ENCODE results near the gene NUMB.

Gene NUMB

GRCh38 chr14:73290279-73290678 lies 168.1 kb downstream of the NUMB start:
- in situ Hi-C loops (cut with MboI; ENCODE audit: low pct_unique_long_range_greater_than_20kb, low sequenced_read_pairs, unreplicated experiment) = loop anchor here (10.0 kb wide), 1 partner anchor 175 kb away; no protein-coding TSS in a partner anchor
- TF ChIP-seq CTCF (IDR thresholded peaks at IDR 0.05; ENCODE audit: extremely low read depth, insufficient read depth, missing control alignments) = no peak
- peak; percentile 68 for DNase-seq (ENCODE audit: low spot score)

- in situ Hi-C loops (cut with MboI; ENCODE audit: low pct_unique_long_range_greater_than_20kb, low sequenced_read_pairs, unreplicated experiment) = loop anchor here (10.0 kb wide), 1 partner anchor 175 kb away; no protein-coding TSS in a partner anchor
- DNase-seq (ENCODE audit: low spot score) = no peak
- TF ChIP-seq CTCF (IDR thresholded peaks at IDR 0.05; ENCODE audit: extremely low read depth, insufficient read depth, missing control alignments) = no peak
Measured at GRCh38 chr14:73289729-73290128, 168.6 kb downstream of the NUMB start.

GRCh38 chr14:73289308-73289707 lies 169.0 kb downstream of the NUMB start:
- TF ChIP-seq CTCF (IDR thresholded peaks at IDR 0.05; ENCODE audit: extremely low read depth, insufficient read depth, missing control alignments) = no peak
- DNase-seq (ENCODE audit: low spot score) = no peak
- in situ Hi-C loops (cut with MboI; ENCODE audit: low pct_unique_long_range_greater_than_20kb, low sequenced_read_pairs, unreplicated experiment) = no loop called here

DNA sequence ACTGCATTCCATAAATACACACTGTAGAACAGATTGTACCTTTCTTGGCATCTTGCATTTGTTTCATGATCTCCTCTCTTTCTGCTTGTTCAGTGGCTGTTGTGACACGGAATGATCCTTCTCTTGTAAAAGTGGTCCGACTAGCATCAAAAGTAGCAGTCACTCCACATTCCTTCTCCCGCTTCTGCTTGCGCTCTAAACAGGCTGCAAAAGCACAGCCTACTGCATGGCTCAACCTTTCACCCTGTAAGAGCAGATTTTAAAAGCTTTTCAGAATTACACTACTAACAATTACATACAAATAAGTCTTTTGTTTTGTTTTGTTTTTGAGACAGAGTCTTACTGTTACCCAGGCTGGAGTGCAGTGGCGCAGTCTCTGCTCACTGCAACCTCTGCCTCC lies 171.3 kb downstream of the NUMB start:
- TF ChIP-seq CTCF (IDR thresholded peaks at IDR 0.05; ENCODE audit: extremely low read depth, insufficient read depth, missing control alignments) = no peak
- in situ Hi-C loops (cut with MboI; ENCODE audit: low pct_unique_long_range_greater_than_20kb, low sequenced_read_pairs, unreplicated experiment) = no loop called here
- no peak for DNase-seq (ENCODE audit: low spot score)

DNA sequence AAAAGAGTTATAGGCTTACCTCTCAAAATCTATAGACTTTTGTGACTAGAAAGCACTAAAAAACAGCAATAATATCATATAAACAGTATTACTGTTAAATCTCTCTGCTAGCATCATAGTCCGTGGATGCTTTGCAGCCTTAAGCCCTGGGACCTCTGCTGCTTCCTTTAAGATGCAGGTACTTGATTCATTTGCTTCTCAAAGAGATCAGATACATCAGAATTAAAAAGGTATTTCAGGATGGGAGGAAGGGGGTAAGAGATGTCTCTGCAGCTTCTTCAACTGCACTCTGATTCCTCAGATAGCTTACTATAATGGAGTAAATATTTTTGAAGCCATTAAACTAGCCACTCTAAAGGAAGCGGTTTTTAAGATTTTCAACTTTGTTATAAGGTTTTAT lies 171.7 kb downstream of the NUMB start:
- in situ Hi-C loops (cut with MboI; ENCODE audit: low pct_unique_long_range_greater_than_20kb, low sequenced_read_pairs, unreplicated experiment) = no loop called here
- DNase-seq (ENCODE audit: low spot score) = no peak
- no peak for TF ChIP-seq CTCF (IDR thresholded peaks at IDR 0.05; ENCODE audit: extremely low read depth, insufficient read depth, missing control alignments)

DNA sequence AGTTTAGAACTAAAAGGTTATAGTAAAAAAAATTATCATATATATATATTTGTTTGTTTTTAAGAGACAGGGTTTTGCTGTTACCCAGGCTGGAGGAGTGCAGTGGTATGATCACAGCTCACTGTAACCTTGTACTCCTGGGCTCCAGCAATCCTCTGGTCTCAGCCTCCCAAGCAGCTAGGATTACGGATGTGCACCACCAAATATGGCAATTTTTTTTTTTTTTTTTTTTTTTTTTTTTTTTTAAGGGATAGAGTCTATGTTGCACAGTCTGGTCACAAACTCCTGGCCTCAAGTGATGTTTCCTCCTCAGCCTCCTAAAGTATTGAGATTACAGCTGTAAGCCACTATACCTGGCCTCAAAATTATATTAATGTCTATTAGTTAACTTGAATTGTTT lies 172.4 kb downstream of the NUMB start:
- in situ Hi-C loops (cut with MboI; ENCODE audit: low pct_unique_long_range_greater_than_20kb, low sequenced_read_pairs, unreplicated experiment) = no loop called here
- DNase-seq (ENCODE audit: low spot score) = no peak
- no peak for TF ChIP-seq CTCF (IDR thresholded peaks at IDR 0.05; ENCODE audit: extremely low read depth, insufficient read depth, missing control alignments)

Measured in GM13977 (cell line).